GM06990 (cell line): Measurements from ENCODE around the gene GRIK2.

Experiments
- DNase-seq: peaks from one replicate; pipeline ENCODE4 v3.0.0-alpha.2; 2011; ENCODE audit not compliant: insufficient read length; ENCODE audit errors: extremely low read depth
- H3K27me3 ChIP-seq: replicated peaks from 2 replicates; pipeline ENCODE4 v1.6.0; 2011; ENCODE audit warnings: low read length; ENCODE audit not compliant: control insufficient read depth, insufficient read depth
- H3K36me3 ChIP-seq: 2 replicates; pipeline ENCODE4 v1.5.1; 2011; ENCODE audit warnings: low read length; ENCODE audit not compliant: control insufficient read depth, insufficient read depth
- H3K4me3 ChIP-seq: replicated peaks from 2 replicates; pipeline ENCODE4 v1.5.1; 2011; ENCODE audit warnings: low read depth, mild to moderate bottlenecking, control low read depth, low read length
- CTCF ChIP-seq: IDR thresholded peaks from 2 replicates; pipeline ENCODE4 v1.5.1; 2011; ENCODE audit warnings: low read length, control low read depth, mild to moderate bottlenecking, inconsistent platforms; ENCODE audit not compliant: insufficient read depth, poor library complexity, severe bottlenecking

The GRIK2 gene

GRCh38 chr6:102023977-102024657 lies 630.6 kb downstream of the GRIK2 start:
- no peak for TF ChIP-seq CTCF
- Histone ChIP-seq H3K36me3 (no peaks in the 10 kb centered on the region), H3K27me3 (no peaks in the 10 kb centered on the region), H3K4me3 (no peak overlapping the region)
- DNase-seq = no peak

GRCh38 chr6:102026649-102027048 lies 633.1 kb downstream of the GRIK2 start:
- no peak for DNase-seq
- H3K4me3 ChIP-seq = no peak overlapping the region
- no peak for TF ChIP-seq CTCF

GRCh38 chr6:102028176-102028575 lies 634.7 kb downstream of the GRIK2 start:
- no peaks in the 10 kb centered on the region for H3K27me3 ChIP-seq
- TF ChIP-seq CTCF = no peak
- no peaks in the 10 kb centered on the region for H3K36me3 ChIP-seq
- H3K4me3 ChIP-seq = no peak overlapping the region
- no peak for DNase-seq

More at GRCh38 chr6:102026649-102027048, 633.1 kb downstream of the GRIK2 start:
- no peaks in the 10 kb centered on the region for H3K36me3 ChIP-seq
- no peaks in the 10 kb centered on the region for H3K27me3 ChIP-seq

GRCh38 chr6:102038964-102039363 lies 645.5 kb downstream of the GRIK2 start:
- no peak for DNase-seq
- Histone ChIP-seq H3K4me3 (no peak overlapping the region), H3K27me3 (no peaks in the 10 kb centered on the region), H3K36me3 (no peaks in the 10 kb centered on the region)
- TF ChIP-seq CTCF = no peak

- TF ChIP-seq CTCF = no peak
- no peak overlapping the region for H3K4me3 ChIP-seq
- H3K27me3 ChIP-seq = no peaks in the 10 kb centered on the region
- H3K36me3 ChIP-seq = no peaks in the 10 kb centered on the region
- DNase-seq = no peak
These were observed 645.9 kb downstream of the GRIK2 start for GRCh38 chr6:102039441-102039840.

GRCh38 chr6:102051001-102051400 lies 657.5 kb downstream of the GRIK2 start:
- no peak for TF ChIP-seq CTCF
- Histone ChIP-seq H3K36me3 (no peaks in the 10 kb centered on the region), H3K27me3 (no peaks in the 10 kb centered on the region), H3K4me3 (no peak overlapping the region)
- DNase-seq = no peak
